ENCODE data around the gene BRWD1.
"Not testable (repeated sequence)": the region's sequence is repeated elsewhere in the genome, so short reads cannot be mapped to it uniquely, and the experiment has no call there.

The BRWD1 gene

DNA sequence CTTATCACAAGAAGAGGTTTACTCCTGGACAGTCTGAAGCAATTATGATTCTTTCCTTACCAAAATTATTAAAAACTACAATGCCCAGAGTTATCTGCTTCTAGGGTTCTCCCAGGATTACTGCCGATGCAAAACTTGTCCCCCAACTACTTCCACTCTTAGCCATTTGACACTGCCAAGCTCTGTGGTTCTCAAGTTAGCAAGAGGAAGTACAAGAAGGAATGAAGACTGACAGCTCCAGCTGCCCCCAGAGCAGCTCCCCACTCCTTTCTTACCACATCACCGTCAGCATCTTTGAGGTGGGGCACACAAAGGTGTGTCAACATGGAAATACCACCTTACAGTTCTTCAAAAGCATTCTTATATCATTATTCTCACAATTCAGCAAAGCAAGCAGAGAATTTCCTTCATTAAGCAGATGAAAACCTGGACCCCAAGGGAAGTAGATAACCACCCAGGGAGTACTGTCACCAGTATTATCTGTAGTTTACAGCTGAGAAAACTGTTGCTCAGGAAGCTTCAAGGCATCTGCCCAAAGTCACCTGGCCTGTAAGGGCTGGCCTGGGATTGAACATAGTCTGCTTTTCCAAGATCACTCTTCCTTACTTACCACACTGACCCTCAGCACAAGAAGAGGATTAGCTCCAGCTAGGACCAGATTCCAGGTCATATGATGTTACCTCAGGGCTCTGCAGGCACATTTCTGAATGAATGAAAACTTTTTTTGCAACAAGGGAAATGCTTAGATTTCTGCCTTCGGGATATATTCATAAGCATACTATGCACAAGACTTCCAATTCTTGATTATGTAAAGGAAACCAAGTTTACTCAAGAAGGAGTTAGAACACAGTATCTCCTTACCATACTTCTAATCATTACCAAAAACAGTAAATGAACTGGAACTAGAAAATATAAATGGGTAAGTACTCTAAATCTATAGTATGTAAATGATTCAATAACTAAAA lies 139.4 kb downstream of the BRWD1 start:
- DNase-seq (ENCODE audit: low read depth), result no peak

DNA sequence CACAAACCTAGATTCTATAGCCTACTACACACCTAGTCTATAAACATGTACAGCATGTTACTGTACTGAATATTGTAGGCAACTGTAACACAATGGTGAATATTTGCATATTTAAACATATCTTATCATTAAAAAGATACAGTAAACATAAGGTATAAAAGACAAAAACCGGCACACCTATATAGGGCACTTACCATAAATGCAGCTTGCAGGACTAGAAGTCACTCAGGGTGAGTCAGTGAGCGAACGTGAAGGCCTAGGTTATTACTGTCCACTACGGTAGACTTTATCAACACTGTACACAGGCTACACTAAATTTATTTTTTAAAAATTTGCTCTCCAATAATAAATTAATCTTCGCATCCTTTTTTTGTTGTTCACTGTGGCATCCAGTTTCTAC lies 143.5 kb downstream of the BRWD1 start:
- no peak for DNase-seq (ENCODE audit: low read depth)

DNA sequence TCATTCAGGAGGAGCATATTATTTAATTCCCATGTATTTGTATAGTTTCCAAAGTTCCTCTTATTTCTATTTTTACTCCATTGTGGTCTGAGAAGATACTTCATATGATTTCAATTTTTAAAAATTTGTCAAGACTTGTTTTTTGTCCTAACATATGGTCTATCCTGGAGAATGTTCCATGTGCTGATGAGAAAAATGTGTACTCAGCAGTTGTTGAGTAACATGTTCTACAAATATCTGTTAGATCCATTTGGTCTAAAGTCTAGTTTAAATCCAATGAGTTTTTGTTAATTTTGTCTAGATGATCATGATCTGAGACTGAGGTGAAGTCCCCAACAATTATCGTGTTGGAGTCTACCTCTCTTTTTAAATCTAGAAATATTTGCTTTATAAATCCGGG lies 144.6 kb downstream of the BRWD1 start:
- DNase-seq (ENCODE audit: low read depth), result no peak

DNA sequence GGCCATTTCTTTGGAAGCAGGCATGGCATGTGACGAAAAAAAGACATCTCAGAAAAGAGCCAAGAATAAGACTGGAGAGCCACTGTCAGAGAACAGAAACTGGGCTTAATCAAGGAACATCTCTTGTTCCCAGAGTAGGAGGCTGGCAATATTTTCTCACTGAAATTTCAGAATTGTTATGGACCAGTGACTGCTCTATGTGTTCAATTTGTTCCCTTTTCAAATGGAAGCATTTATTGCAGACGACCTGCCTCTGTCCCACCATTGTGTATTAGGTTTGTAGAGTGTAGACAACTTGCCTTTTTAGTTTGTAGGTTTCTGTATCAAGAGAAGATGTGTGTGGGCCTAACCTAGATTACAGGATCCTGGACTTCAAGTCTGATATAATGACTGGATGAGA lies 148.9 kb downstream of the BRWD1 start:
- no peak for DNase-seq (ENCODE audit: low read depth)

DNA sequence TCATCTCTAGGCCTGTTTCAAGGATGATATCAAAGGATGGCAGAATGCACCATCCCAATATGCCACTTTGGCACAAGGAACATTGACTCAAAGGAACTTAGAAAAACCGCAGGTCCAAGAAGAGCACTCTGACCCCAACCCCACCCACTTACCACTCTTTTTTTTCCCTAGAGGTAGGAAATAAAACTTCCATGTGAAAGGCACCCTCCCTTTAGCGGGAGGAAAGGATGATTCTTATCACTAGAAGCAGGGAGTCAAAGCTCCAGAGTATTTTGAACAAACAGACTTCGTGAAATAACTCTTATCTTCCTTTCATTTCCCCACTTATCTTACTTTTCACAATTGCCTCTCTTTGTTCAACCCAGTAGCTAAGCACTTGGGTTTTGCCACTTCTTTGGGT lies 152.4 kb downstream of the BRWD1 start:
- DNase-seq (ENCODE audit: low read depth), result no peak

DNA sequence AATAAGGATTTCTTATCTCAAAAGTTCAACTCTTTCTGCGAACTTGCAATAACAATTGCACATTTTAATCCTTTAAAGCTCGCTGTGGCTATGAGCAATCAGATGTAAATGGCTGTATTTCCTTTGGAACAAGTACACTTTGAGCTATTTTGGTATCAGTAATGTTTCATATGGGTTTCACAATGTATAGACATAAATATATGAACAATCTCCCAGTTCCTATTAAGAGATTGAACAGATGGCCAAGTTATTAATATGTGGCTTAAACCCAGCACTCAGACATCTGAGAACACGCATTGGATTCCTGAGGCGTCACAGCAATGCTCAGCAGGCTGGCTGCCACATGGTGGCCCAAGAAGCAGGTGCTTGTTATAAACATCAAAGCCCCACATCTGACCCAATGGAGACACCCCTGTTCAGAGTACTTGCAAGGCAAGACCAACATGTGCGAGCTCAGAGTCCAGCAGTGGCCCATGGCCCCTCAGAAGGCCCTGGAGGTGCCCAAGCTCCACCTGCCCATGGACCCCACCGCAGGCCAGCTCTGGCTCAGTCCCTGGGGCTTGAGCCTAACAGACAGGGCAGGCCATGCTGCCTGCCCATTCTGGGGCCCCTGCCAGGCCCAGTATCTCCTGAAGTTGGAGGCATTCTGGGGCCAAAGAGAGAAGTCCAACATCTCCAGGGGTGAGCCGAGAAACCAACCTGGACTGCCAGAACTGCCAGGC lies 153.9 kb downstream of the BRWD1 start:
- no peak for DNase-seq (ENCODE audit: low read depth)

DNA sequence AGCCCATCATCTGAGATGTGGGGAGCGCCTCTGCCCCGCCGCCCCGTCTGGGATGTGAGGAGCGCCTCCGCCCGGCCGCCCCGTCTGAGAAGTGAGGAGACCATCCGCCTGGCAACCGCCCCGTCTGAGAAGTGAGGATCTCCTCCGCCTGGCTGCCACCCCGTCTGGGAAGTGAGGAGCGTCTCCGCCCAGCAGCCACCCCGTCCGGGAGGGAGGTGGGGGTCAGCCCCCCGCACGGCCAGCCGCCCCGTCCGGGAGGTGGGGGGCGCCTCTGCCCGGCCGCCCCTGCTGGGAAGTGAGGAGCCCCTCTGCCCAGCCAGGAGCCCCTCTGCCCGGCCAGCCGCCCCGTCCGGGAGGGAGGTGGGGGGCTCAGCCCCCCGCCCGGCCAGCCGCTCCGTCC lies 156.2 kb downstream of the BRWD1 start:
- not testable (repeated sequence) for DNase-seq (ENCODE audit: low read depth)

DNA sequence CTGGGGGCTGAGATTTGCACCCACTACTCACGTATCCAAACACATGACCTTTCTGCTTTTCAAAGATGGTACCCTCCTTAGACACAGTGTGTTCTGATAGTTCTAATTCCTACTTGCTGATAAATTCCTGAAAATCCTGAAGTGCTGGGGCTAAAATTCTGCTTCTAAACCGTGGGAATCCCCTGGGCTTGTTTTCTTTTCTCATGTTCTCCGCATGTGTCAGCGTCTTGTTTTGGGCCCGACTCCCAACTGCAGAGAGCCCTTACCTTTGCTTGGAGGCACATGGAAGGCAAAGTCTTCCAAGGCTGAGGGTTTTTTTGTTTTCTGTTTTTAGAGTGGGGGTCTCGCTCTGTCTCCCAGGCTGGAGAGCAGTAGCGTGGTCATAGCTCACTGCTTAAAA lies 157.4 kb downstream of the BRWD1 start:
- DNase-seq (ENCODE audit: low read depth), result no peak

DNA sequence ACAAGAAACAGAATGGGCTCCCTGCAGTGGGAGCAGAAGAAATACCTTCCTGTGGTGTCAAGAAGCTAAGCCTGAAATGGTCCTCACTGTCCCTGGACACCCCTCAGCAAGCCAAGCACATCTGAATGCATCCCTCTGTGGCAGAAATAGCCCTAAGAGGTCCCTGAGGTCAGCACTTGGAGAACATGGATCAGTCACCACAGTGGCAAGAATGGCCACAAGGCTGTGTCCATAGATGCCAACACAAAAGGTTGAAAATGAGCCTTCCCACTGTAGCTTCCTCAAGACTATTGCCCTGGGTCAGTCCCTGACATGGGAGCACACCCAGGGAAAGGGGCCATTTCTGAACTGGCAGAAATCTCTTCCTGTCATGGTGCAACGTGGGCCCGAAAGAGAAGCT lies 157.9 kb downstream of the BRWD1 start:
- DNase-seq (ENCODE audit: low read depth), result no peak

DNA sequence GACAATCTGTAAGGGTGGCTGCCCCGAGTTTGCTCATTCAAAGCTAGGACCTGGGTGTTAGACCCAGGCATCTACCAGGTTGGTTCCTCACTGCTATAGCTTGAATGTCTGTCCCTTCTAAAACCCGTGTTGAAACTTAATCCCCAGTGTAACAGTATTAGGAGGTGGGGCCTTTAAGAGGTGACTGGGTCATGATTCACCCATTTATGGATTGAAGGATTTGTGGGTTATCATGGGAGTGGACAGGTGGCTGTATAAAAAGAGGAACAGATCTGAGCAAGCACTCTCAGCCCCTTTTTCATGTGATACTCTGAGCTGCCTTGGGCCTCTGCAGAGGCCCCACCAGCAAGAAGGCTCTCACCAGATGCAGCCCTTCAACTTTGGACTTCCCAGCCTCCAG lies 159.6 kb downstream of the BRWD1 start:
- DNase-seq (ENCODE audit: low read depth), result no peak

DNA sequence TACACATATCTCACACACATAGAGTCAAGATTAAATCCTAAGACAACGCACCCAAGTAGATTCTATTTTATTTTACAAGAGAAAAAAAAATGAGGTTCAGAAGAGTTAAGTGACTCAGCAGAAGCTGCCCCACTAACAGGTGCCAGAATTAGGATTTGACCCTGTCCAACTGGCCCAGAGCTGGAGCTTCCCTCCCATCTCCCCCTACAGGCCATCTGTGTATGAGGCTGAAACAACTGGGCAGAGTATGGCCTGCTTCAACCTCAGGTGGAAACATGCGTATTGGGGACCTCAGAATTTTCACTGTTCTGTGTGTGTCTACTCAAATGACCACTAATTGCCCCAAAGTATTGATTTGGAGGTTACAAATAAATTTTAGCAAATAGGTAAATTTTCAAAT lies 160.1 kb downstream of the BRWD1 start:
- no peak for DNase-seq (ENCODE audit: low read depth)

DNA sequence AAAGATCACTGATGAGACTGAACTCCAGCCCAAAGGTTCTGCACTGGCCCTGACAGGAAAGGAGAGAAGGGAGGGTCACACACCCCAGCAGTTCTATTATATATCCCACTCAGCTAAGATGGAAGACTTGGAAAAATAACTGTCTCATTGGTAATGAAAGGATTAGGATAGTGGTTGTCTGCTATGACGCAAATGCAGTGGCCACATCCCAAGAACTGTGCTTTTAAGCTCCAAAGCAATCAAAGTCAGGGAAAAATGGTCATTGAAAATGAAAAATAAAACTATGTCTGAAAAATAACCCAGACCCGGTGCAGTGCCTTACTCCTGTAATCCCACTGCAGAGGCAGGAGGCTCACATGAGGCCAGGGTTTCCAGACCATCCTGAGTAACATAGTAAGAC lies 161.2 kb downstream of the BRWD1 start:
- DNase-seq (ENCODE audit: low read depth), result no peak

DNA sequence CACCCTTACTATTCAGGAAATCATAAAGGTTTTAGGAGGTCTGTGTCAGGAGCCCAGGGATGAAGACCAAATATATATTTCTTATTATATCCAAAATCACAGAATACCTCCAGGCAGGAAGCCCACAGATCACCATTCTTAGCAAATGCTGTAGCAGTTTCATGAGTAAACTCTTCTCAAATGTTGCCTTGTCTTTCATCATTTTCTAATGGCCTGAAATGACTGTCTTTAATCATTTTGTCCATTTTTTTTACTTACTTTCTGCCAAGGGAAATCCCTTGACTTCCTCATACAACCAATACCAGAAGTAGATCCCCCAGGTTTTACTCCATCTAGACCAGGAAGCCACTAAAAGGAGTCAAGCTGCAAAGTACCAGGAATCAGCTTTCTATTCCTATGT lies 162.6 kb downstream of the BRWD1 start:
- no peak for DNase-seq (ENCODE audit: low read depth)

DNA sequence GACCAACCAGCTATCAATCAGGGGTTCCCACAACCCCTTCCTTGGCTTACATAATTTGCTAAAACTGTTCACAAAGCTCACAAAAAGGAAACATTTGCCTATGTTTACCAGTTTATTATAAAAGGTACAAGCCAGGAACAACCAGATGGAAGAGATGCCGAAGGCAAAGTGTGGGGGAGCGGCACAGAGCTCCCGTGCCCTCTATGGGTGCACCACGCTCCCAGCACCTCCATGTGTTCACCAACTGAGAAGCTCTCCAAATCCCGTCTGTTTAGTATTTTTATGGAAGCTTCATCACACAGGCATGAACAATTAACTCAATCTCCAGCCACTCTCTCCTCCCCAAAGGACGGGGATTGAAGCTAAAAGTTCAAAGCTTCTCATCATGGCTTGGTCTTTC lies 163.1 kb downstream of the BRWD1 start:
- DNase-seq (ENCODE audit: low read depth), result no peak

DNA sequence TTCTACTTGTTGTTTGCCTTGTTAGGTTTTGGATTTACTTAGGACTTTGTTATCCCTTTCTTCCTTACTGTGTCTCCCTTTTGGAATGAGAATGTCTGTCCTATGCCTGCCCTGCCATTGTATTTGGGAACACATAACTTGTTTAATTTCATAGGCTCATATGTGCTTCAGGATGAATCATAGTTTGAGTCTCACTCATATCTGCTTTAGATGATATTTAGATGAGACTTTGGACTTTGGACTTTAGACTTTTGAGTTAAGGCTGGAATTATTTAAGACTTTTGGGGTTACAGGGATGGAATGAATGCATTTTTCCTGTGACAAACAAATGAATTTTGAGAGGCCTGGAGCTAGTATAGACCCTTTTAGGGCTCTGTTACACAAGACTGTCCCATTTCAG lies 163.6 kb downstream of the BRWD1 start:
- DNase-seq (ENCODE audit: low read depth), result no peak

DNA sequence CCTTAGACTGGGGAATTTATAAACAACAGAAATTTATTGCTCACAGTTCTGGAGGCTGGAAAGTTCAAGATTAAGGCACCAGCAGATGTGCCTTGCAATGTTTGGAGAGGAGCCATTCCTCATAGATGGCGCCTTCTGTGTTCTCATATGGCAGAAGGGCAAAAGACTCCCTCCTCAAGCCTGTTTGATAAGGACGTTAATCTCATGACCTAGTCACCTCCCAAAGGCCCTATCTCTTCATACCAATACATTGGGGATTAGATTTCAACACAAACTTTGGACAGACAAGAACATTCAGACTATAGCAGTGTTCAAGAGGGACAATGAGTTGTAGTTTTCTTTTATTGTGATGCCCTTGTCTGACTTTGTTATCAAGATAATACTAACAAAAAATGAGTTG lies 164.5 kb downstream of the BRWD1 start:
- no peak for DNase-seq (ENCODE audit: low read depth)

DNA sequence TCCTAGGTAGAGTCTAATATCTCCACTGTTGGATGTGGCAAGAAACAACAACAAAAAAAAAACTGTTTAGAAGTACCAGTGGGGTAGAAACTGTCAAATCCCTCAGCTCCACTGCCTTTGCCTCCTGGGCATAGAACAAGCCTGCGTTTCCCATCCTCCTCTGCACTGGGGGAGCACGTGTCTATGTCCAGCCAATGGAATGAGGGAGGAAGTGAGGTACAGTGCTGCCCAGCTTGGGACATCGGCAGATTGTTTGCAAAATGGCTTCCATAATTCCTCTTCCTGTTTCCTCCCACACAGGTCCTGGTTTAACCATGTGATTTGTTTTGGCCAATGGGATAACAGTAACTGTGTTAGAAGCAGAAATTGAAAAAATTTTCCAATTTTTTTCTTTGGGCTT lies 169.2 kb downstream of the BRWD1 start:
- DNase-seq (ENCODE audit: low read depth), result no peak

DNA sequence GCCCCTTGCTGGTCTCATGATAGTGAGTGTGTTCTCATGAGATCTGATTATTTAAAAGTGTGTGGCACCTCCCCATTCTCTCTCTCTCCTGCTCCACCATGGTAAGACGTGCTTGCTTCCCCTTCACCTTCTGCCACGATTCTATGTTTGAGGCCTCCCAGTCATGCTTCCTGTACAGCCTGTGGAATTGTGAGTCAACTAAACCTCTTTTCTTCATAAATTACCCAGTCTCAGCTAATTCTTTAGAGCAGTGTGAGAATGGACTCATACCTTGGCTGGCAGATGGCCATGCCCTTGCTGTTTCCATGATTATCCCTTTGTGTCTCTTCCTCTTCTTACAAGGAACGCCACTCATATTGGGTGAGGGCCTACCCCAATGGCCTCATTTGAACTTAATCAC lies 170.5 kb downstream of the BRWD1 start:
- DNase-seq (ENCODE audit: low read depth), result no peak

DNA sequence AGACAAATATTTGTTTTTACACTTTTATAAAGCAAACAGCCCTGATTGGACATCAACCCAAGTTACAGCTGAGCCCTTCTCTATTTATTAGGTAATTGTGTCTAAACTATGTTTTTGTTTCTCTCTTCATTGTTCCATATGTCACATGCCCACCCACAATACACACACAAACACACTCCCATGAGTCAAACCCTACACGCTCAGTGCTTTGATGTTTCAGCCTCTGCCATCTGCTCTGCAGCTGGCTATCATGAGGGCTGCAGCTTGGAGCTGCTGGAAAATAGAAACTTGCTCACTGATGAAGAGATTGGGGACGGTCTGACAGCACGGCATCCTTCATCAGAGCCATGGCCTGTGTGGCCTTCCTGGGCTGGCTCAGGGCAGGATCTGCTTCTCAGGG lies 171.9 kb downstream of the BRWD1 start:
- DNase-seq (ENCODE audit: low read depth), result no peak

DNA sequence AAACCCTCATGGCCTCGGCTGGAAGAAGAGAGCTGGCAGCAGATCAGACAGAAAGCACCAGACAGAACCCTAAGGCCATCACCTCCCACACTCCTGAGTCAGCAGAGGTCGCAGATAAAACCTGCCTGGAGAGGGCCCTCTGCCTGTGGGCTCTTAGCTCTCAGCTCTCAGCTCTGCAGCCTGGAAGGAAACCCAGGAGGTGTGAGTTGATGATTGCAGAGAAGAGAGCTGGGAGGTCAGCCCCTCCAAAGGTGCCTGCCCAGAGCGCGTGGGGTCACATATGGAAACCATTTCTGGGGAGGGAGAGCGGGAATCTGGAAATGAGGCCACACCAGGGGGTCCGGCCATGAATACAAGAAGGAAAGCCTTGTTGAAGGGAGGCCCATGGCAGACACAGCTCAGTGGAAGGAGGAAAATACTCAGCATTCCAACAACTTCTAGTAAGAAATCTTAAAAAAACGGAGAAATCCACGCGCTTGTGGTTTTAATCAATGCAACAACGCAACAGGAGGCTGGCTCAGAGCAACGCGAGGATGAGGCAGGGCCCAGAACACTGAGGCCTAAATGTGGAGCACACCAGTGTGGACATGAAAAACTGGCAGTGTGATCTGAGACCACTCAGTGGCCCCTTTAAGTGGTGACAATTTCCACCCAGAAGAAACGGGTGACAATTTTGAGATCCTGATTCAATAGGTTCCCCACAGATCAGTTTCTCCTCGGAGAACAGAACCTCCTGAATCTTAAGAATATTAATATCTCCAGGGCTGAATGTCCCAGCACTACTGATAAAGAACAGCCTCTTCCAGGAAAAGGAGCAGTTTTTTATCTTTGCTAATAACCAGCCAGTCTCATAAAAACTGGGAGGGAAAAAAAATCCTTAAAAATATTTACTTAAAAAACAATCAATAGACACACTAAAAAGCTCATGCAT lies 175.9 kb downstream of the BRWD1 start:
- no peak for DNase-seq (ENCODE audit: low read depth)

DNA sequence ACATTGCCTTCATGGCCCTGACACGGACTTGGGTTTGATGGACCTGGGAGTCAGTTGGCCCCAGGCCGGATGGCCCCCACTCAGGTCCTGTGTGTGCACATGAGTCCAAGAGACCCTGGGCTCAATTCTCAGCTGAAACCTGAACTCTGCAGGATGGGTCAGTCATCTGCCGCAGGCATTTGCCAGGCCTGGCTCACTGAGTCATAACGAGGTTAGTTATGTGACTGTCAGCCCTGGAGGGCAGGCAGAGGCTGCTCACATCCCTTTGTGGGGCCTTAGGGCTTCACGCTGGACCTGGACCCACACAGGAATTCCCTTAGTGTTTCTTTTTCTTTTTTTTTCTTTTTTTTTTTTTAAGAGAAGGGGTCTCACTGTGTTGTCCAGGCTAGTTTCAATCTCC lies 176.7 kb downstream of the BRWD1 start:
- DNase-seq (ENCODE audit: low read depth), result no peak

DNA sequence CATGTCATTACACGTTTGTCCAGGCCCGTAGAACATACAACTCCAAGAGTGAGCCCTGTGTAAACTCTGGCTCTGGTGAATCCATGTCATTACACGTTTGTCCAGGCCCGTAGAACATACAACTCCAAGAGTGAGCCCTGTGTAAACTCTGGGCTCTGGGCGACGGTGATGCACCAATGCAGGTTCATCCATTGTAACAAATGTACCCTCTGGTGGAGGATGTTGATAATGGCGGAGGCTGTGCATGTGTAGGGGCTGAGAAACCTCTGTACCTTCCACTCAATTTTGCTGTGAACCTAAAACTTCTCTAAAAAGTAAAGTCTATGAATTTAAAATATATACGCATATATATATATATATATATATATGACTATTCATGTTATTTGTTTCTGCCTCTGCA lies 177.3 kb downstream of the BRWD1 start:
- not testable (repeated sequence) for DNase-seq (ENCODE audit: low read depth)

Data from T follicular helper cell (primary cell).